ENCODE data around the gene FEZF1.
A peak's percentile ranks its signal among the peaks of the same experiment; 100 is the strongest.
"Not testable (repeated sequence)": the region's sequence is repeated elsewhere in the genome, so short reads cannot be mapped to it uniquely, and the experiment has no call there.

The FEZF1 gene

DNA sequence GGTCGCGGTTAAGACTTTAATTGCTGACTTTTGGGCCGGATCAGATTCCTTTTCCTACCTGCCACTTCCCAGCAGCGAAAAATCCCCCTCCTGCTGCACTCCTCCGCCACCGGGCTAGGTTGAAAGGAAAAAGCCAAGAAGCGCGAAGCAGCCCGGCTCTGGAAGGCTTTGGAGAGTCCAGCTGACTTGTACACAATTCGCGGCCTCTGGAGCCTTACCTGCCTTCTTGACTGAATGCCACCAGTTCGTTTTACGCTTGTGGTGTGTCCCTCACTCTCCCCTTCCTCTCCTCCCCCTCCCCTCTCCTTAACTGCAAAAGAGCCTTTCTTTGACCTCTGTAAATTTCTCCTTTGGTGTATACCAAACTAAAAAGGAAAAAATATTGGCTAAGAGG lies 2.7 kb upstream of the FEZF1 start:
- DNase-seq (ENCODE audit: low spot score) = no peak

DNA sequence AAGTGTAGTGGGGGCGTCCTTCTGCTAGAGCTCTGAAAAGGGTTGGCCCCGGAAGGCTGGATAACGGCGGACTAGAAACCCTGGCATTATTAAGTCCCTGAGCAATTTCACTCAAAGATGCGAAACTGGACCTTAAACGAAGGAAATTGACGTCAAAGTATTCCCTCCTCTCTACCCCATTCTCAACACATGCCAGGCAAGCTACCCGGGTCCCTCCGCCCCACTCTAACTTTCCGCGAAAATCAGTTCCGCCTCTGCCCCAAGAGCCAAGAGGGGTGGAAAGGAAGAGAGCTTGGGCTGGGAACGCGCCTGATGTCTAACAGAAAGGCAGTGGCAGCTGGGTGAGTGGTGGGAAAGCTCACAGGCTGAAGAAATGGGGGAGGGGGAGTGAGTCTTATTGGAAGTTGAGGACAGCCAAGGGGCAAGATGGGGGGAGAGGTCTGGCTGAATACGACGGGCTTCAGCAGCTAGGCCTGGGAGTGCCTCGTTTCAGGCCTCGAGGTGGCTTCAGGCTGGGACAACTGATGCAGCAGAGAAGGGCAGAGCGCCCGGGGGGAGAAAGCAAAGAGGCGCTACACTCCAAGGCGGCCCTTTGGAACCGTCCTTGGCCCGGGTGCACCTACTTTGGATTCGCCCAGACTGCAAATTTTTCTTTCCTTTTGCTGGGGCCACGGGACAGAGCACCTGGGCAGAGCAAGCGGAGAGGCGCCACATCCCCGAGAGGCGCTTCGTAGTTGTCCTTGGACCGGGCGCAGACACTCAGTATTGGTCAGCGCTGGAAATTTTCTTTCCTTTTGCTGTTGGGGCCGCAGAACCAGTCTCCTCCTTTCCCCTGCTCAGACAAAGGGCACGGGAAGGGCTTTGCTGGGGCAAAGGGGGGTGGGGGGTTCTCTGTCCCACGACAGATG lies 2.0 kb upstream of the FEZF1 start:
- DNase-seq (ENCODE audit: low spot score) = no peak

DNA sequence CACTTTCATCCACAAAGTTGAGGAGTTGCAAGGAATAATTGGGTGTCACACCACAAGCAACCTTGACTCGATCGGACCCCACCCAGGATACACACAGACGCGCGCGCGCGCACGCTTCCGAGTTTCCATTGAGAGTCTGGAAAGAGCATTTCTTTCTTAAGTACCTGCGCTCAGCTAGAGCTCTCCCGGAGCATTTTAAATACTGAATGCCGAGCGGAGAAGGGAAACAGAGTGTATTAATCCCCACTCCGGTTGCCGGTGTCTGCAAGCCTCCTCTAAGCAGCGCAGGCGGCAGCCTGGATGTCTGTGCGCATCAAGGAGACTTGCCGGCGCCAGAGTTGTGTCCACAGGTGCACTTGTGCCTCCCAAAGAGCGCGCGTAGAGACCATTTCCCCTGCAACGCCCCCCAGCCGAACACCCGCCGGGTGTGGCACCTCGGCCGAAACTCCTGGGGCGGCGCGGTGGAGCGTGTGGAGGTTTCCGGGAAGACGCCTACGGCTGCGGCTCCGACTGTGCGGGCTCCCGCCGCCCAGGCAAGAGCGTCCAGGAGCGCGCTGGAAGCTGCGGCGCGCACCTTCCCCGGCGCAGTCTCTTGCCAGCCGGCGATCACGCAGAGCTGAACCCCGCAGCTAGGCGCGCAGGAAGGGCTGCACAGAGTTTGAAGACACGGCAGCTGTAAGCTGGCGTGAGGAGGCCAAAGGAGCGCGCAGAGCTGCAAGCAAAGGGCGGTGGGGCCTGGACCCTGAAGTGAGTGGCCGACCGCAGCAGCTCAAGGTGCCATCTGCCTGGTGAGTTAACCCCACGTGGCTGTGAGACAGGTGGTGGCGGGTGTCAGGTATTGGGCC lies 1.1 kb upstream of the FEZF1 start:
- peak; percentile 43 for DNase-seq (ENCODE audit: low spot score)

DNA sequence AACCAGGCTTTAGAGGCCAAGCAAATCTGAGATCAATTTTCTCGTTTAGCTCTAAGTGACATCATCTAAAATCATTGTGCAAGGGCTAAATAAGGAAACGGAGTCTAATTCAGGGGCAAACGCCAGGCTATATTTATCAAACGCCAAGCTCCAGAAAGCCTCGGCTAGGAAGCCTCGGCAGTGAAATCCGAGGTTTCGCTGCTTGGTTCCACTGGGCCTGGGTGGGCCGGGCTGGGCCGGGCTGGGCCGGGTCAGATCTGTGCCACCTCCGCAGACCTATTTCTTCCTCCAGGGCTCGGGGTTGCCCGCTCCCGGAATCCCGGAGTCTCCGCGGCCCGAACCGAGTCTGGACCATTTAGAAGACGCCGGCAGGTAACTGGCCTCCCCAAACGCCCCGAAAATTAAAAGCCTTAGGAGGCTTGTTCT lies 459 bp upstream of the FEZF1 start:
- no peak for DNase-seq (ENCODE audit: low spot score)

DNA sequence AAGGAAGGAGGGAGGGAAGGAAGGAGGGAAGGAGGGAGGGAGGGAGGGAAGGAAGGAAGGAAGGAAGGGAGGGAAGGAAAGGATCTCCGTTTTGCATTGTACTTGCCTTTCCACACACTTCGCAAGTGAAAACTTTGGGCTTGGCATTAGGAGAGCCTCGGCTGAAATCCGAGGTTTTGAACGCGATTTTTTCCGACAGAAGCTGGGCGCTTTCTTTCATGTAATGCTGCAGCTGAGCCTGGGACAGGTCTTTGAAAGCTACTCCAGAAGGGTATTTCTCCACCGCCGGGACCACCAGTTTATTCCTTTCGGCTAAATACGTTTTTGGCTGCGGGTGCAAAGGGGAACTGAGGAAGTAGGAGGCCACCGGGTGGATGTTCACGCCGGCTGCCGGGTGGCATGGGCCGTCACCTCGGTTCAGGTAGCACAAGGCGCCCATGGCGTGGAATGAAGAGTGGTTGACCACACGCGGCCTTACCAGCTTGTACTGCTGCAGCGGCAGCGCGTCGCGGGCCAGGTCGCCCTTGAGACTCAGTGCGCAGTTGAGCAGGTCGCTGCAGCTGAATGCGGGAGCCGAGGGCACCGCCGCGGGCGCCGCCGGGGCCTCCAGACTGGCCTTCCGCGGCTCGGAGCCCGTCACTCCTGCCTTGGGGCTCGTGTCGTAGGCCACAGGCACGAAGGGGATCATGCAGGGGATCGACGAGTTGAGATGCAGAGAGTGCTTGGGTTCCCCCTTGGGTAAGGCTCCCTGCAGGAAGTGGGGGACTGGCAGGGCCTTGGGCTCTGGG lies 825 bp downstream of the FEZF1 start:
- DNase-seq (ENCODE audit: low spot score) = no peak

DNA sequence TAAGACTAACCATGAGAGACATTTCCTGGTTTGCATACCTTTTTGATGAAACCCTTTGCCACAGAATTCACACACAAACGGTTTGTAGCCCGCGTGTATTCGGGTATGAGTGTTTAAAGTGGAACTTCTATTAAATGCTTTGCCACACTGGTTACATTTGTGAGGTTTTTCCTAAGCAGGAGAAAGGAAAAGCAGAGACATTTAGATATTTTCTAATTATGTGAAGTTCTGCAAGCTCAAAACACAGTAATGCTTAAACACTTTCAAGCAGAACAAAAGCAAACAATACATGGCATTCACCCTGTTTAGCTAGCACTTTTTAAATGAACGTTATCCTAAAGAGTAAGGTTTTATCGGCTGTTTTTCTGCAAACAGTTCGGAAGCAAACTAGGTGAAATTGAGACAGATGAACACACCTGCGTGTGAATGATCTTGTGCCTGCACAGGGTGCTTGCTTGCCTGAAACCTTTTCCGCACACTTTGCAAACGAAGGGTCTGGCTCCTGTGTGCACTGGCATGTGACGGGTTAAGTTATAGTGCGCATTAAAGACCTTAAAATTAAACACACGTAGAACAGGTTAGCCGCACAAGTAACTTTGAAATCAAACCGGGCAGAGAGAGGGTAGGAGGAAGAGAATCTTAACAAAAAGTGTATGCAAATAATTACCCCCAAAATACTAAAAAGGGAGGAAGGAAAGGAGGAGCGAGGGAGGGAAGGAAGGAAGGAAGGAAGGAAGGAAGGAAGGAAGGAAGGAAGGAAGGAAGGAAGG lies 1.6 kb downstream of the FEZF1 start:
- no peak for DNase-seq (ENCODE audit: low spot score)

DNA sequence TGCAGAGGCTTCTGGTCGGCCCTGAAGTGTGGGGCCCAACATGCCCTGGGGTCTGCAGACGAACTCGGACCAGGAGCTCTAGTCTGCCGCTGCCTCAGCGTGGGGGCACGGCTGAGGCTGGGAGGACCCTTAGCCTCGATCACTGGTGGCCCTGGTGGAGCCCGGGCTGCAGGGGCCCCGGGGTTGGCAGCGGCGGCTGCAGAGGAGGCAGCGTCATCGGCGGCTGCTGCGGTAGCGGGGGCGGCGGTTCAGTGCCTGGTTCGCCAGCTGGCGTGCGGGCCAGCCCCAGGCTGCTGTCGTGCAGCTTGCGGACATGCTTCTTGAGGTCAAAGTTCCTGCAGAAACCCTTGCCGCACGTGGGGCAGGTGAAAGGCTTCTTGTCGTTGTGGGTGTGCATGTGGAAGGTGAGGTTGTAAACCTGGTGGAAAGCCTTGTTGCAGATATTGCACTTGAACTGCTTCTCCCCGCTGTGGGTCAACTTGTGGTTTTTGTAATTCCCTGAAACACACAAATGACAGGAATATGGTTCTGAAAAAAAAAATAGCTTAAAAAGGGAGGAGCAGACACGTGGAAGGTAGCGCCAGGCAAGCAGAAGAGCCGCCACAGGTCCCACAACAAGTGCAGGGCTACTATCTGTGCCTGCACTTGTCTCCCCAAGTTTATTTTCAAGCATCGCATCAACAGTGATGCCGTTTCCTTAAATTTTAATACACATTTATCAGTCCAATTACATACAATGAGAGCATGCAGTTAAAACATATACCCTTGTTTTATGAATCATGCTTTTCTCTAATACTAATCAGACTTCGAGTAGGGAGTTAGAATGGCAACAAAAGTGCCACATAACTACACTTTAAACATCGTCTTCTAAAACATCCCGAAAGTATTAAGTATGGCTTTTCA lies 2.4 kb downstream of the FEZF1 start:
- DNase-seq (ENCODE audit: low spot score) = no peak

DNA sequence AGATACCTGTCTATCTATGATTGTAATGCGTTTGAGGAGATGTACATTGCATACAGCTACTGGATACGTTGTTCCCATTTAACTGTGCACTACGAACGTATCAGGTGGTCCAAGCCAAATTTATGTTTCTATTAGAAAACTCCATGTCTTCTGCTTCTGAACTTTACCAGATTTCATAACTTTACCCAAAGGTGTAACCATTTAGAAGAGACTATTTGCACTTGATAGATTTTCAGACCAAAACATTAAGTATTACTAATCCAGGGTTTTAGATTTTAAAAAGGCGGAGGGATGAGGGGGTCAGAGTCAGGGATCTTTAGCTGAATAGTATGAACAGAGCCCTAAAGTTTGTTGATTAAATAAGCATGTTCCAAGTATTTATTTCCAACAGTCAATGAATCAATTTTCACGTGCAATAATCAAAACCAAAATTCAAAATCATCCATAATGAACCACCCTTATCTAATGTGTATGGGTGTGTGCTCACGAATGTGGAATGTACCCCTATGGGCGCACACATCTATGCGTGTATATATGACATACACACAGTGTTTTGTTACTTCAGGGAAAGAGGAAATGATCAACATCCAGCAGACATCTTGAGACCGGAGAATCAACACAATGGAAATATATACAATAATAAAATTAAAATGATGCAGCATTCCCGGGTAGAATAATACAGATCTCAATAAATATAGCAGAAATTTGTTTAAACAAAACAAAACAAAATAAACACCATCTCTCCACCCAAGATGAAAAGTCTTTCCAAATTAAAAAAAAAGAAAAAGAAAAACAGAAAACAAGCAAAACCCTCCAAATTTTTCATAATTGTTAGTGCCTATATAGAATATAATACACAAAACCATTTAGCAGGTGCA lies 3.4 kb downstream of the FEZF1 start:
- no peak for DNase-seq (ENCODE audit: low spot score)

DNA sequence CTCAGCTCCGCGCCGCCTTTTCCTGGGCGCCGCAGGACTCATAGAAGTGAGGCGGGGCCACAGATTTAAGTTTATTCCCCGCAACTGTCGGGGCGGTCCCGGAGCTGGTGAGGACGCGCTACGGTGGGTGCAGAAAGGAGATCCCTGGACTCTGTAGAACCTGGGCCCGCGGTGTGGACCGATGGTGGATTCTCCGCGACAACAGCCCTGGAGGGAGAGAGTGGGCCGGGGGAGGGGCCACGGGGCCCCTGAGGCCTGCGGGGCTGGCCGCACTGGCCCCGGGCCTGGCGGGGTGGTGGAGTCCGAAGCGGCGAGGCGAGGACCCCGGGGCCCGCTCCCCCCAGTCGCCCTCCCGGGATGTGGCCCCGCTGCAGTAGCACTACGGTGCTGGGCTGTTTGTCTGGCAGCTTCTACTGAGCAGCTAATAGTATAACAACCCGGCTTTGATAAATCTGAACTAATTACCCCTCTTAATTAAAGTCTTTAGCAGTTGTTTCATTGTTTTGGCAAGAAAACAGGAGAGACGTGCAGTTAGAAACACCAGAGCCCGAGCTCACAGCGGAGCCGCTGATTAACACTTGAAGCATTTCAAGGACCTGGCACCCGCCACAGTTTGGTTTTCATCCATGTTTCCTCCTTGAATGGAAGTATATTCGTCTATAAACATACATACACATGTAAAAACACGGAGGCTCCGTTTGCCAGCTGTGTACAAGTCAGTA lies 4.2 kb downstream of the FEZF1 start:
- DNase-seq (ENCODE audit: low spot score) = no peak

DNA sequence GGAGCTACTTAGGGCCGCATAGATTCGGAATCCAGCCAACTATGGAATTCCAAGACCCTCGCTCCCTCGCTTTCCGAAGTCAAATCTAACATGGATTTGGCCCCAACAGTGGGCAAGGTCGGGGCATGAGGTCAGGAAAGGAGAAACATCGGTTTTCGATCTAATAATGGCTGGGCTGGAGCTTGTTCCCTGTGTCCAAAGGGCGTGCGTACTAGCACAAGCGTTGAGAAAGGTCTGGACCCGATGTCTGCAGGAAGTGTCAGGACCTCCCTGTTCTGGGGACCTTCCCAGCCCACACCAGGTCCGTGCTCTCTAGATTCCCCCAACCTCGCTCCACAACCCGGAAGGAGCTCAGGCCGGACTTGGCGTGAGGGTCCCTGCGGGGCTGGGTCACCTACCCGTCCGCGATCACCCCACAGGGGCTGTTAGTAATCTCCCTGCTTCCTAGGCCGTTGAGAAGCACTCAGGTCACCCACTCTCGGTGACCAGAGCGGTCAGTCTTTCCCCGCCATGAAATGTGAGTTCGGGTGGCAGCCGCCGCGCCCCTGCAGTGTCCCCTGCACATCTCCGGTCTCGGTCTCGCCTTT lies 4.8 kb downstream of the FEZF1 start:
- DNase-seq (ENCODE audit: low spot score) = no peak

DNA sequence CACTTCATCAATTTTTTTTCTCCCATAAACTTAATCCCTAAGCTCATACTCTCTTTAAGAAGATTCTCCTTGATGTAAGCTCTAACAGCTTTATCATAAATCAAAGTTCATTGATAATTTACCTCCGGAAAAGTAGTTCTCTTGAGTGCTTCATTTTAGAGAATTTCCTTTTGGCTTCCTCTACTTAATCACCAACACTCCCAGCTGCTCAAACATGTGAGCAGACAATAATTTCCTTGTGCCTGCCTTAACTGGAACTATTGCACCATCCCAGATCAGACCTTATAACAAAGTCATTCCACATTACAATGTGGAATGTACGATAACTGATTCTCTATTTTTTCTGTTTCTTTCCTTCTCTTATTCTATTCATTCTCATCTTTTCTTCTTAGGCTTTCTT lies 5.9 kb downstream of the FEZF1 start:
- no peak for DNase-seq (ENCODE audit: low spot score)

DNA sequence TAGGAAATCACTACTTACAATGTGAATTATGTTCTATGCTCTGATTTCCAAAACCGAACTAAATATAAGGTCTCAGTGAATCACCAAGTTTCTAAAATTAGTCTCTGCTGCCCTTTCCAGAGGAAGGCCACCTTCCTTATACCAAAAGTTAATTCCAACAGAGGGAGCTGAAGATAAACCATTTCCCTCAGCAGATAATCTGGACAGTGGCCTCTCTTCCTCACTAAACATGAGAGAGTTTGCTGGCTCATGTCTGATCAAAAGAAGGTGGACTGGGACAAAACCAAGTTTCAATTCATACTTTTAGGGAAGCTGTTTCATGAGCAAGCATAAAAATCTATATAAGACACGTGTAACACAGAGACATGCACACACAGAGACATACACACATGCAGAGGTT lies 6.4 kb downstream of the FEZF1 start:
- DNase-seq (ENCODE audit: low spot score) = no peak

DNA sequence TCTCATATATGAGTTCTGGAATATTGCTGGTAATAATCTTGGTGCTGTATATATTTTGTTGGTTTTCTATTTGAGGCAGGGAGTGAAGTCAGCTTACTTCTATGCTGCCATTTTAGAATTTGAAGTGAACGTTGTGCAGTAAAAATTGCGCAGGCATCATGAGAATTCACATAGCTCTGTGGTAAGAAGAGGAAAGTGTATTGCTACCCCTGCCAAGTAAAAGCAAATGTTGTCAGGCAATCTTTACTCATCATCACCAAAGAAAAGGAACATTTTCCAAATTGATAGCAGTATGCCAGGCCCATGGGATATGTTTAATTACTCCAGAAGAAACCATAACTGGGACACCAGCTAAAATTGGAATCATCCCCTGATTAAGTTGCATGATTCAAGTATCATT lies 13.4 kb downstream of the FEZF1 start:
- no peak for DNase-seq (ENCODE audit: low spot score)

DNA sequence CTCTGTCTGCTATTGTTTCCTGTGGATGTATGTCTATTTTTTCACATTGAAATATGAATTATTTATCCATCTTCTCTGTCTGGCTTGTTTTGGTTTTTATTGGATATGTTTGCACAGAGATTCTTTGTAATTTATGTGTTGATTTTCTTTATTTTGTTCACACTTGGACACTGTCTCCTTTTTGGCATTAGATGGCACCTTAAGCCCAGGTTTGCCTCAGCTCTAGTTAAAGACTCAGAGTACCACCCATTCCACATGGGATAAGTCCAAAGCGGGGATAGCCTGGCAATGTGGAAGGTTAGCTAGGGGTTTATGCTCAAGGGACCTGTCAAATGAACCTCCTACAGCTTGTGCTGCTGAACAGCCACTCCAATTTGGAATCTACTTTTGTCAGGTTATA lies 14.1 kb downstream of the FEZF1 start:
- DNase-seq (ENCODE audit: low spot score) = no peak

DNA sequence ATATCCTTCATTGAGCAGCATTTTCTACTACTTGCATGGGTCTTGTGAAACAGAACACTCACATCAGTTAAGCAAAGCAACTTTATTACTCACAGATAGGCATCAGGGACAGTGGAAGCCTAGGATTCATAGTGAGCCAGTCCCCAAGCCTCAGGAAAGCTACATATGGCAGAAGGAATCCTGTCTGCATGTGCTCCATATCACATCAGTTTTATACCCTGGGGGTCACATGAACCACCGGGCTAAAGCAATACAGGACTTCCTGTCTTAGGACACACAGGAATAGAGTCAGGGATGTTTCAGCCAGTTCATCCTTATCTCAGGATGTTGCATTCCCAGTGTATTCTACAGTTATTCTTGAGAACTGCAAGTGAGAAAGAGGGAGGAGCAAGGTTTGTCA lies 15.1 kb downstream of the FEZF1 start:
- no peak for DNase-seq (ENCODE audit: low spot score)

DNA sequence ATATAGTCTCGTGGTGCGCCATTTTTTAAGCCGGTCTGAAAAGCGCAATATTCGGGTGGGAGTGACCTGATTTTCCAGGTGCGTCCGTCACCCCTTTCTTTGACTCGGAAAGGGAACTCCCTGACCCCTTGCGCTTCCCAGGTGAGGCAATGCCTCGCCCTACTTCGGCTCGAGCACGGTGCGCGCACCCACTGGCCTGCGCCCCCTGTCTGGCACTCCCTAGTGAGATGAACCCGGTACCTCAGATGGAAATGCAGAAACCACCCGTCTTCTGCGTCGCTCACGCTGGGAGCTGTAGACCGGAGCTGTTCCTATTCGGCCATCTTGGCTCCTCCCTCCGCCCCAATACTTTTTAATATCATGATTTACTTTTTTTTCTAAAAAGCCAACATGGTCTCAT lies 19.9 kb downstream of the FEZF1 start:
- DNase-seq (ENCODE audit: low spot score) = not testable (repeated sequence)

DNA sequence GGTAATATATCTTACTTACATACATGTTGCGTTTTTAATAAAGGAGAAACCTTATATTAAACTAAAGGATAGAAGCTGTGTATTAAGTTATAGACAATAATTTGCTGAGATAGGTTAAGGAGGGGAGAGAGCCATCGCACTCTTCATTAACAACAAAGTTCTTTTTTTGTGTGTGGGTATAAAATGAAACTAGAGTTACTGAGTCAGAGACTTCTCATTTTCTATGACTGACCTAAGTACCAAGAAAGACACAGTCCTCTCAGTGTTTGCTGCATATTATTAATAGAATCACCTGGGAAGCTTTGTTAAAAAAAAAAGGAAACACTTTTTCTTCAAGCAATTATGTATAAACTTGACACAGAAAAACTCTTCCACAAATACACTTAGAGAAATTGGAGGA lies 31.4 kb downstream of the FEZF1 start:
- no peak for DNase-seq (ENCODE audit: low spot score)

DNA sequence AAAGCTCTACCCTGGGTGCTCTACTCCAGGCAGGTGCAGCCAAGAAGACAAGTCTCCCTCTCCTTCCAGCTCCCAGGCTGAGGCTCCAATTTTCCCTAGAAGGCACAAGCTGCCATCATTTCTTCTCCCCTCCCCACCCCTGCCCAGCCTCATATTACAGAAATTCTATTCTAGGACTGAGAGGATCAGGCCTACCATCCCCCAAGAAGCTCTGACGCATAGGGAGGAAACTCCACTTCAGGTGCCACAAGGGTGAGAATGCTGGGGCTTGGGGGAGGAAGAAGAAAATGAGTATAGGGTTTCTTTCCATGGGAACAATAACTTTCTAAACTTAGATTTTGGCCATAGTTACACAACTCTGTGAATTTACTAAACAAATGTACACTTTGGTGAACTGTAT lies 35.3 kb downstream of the FEZF1 start:
- DNase-seq (ENCODE audit: low spot score) = no peak

DNA sequence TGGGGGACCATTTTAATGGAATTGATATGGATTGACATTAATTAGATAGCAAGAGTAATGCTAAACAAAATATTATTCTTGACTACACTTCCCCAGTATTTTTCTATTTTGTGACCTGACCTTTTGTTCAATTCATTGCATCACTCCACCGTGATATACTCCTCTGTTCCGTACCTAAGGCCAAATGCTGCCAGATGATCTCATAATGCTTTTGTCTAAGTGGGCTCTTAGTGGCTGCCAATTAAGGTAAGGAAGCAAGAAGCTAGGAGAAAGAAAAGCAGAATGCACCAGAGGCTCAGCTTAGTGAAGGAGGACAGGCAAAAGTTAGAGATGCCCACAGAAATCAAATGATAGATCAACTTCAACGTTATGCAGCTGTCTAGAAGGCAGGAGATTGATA lies 36.4 kb downstream of the FEZF1 start:
- DNase-seq (ENCODE audit: low spot score) = no peak
